Hepatocyte (in vitro differentiated cells): ENCODE data around the gene DNAJB11. TPM values are rescaled to one million over a fixed set of nuclear protein-coding genes. Genes with fewer than 3 reads are reported as not detected.

ENCODE experiments used
- DNase-seq: peaks from one replicate; pipeline ENCODE4 v3.0.0-alpha.2; 2016; ENCODE audit warnings: low spot score
- H2AFZ ChIP-seq: fragments of 200-600 bp; sonication (generic); 2 replicates; pipeline ENCODE4 v1.6.0; 2016; ENCODE audit warnings: antibody characterized with exemption, mild to moderate bottlenecking
- H3K27ac ChIP-seq: fragments of 200-600 bp; sonication (generic); 2 replicates; pipeline ENCODE4 v1.5.1; 2016; ENCODE audit warnings: mild to moderate bottlenecking
- H3K27me3 ChIP-seq: fragments of 200-600 bp; sonication (generic); 2 replicates; pipeline ENCODE4 v1.6.1; 2016
- H3K36me3 ChIP-seq: fragments of 200-600 bp; sonication (generic); replicated peaks from 2 replicates; pipeline ENCODE4 v1.5.1; 2016; ENCODE audit warnings: low read depth; ENCODE audit not compliant: insufficient read depth
- H3K4me1 ChIP-seq: fragments of 200-600 bp; sonication (generic); 2 replicates; pipeline ENCODE4 v1.5.1; 2016; ENCODE audit warnings: mild to moderate bottlenecking, moderate library complexity; ENCODE audit not compliant: insufficient read depth
- H3K4me2 ChIP-seq: fragments of 200-600 bp; sonication (generic); 2 replicates; pipeline ENCODE4 v1.6.0; 2016
- H3K4me3 ChIP-seq: fragments of 200-600 bp; sonication (generic); 2 replicates; pipeline ENCODE4 v1.5.1; 2016; ENCODE audit warnings: mild to moderate bottlenecking
- H3K79me2 ChIP-seq: fragments of 200-600 bp; sonication (generic); 2 replicates; pipeline ENCODE4 v1.6.0; 2017; ENCODE audit warnings: mild to moderate bottlenecking
- H3K9me2 ChIP-seq: fragments of 200-600 bp; sonication (generic); replicated peaks from 2 replicates; pipeline ENCODE4 v1.6.0; 2017; ENCODE audit warnings: mild to moderate bottlenecking; ENCODE audit not compliant: insufficient read depth
- H3K9me3 ChIP-seq: fragments of 200-600 bp; sonication (generic); 2 replicates; pipeline ENCODE4 v1.5.1; 2016; ENCODE audit warnings: low read depth, mild to moderate bottlenecking
- H4K20me1 ChIP-seq: fragments of 200-600 bp; sonication (generic); 2 replicates; pipeline ENCODE4 v1.6.0; 2016; ENCODE audit warnings: mild to moderate bottlenecking; ENCODE audit not compliant: insufficient read depth, poor library complexity, severe bottlenecking
- CTCF ChIP-seq: fragments of 200-600 bp; sonication (generic); IDR thresholded peaks from 2 replicates; pipeline ENCODE4 v1.5.1; 2016; ENCODE audit warnings: antibody characterized with exemption, mild to moderate bottlenecking; ENCODE audit not compliant: poor library complexity
- EZH2 ChIP-seq: fragments of 200-600 bp; sonication (generic); IDR thresholded peaks from 2 replicates; pipeline ENCODE4 v1.6.1; 2016; ENCODE audit warnings: antibody characterized with exemption, mild to moderate bottlenecking, borderline replicate concordance
- EZH2phosphoT487 ChIP-seq: fragments of 200-600 bp; sonication (generic); IDR thresholded peaks from one replicate; pipeline ENCODE4 v1.6.1; 2018; ENCODE audit warnings: antibody characterized with exemption, mild to moderate bottlenecking, low read depth, moderate library complexity; ENCODE audit not compliant: unreplicated experiment, severe bottlenecking
- WGBS: methylation state at CpG from one replicate; pipeline ENCODE4 v1.1.6; 2016; ENCODE audit warnings: low lambda C conversion rate; ENCODE audit errors: missing lambda C conversion rate; 5-methylcytosine and 5-hydroxymethylcytosine counted together
- polyA plus RNA-seq: library from polyadenylated mRNA; unstranded; fragments of >200 nt; fragmentation: Nextera tagmentation; extraction: Ambion mirVana; gene quantifications from 2 replicates; pipeline ENCODE4 v1.2.1, GENCODE V29; 2016
- total RNA-seq: library from RNA; depleted of rRNA; stranded (reverse); fragments of >200 nt; gene quantifications from 2 replicates; pipeline ENCODE4 v1.2.3, GENCODE V29; 2014

The DNAJB11 gene
- total and polyA plus RNA-seq, 2 experiments from 2014 or later, result 103 to 148 TPM

GRCh38 chr3:186587183-186587582 lies 16.7 kb downstream of the DNAJB11 start:
- TF ChIP-seq EZH2, result no peak
- no peak for TF ChIP-seq CTCF
- TF ChIP-seq EZH2phosphoT487, result no peak

GRCh38 chr3:186588632-186589031 lies 18.1 kb downstream of the DNAJB11 start:
- H3K4me2 ChIP-seq, result peak overlapping the region; percentile 3
- TF ChIP-seq CTCF (no peak), EZH2 (no peak), EZH2phosphoT487 (no peak)
- no peaks in the 10 kb centered on the region for H3K27me3 ChIP-seq
- no peaks in the 10 kb centered on the region for H4K20me1 ChIP-seq
- H3K4me1 ChIP-seq, result peaks cover 13% of the 10 kb centered on the region
- H3K4me3 ChIP-seq, result no peak overlapping the region
- WGBS, result 52% methylated on average over 2 of the region's 2 CpGs
- DNase-seq, result no peak
- H3K9me3 ChIP-seq, result no peaks in the 10 kb centered on the region
- no peaks in the 10 kb centered on the region for H3K9me2 ChIP-seq
- peak overlapping the region; percentile 85 for H3K27ac ChIP-seq
- no peak overlapping the region for H2AFZ ChIP-seq
- no peaks in the 10 kb centered on the region for H3K79me2 ChIP-seq
- no peaks in the 10 kb centered on the region for H3K36me3 ChIP-seq

More at GRCh38 chr3:186587183-186587582, 16.7 kb downstream of the DNAJB11 start:
- Histone ChIP-seq H3K27me3 (no peaks in the 10 kb centered on the region), H3K79me2 (no peaks in the 10 kb centered on the region), H3K4me1 (peaks cover 8% of the 10 kb centered on the region), H3K9me2 (no peaks in the 10 kb centered on the region), H3K4me3 (no peak overlapping the region), H3K27ac (no peak overlapping the region), H4K20me1 (no peaks in the 10 kb centered on the region), H3K4me2 (no peak overlapping the region), H2AFZ (no peak overlapping the region), H3K36me3 (no peaks in the 10 kb centered on the region), H3K9me3 (no peaks in the 10 kb centered on the region)
- DNase-seq, result no peak

GRCh38 chr3:186589121-186589520 lies 18.6 kb downstream of the DNAJB11 start:
- DNase-seq, result no peak
- Histone ChIP-seq H3K79me2 (no peaks in the 10 kb centered on the region), H3K4me2 (peak overlapping the region; percentile 3)

More at GRCh38 chr3:186589121-186589520, 18.6 kb downstream of the DNAJB11 start:
- Histone ChIP-seq H3K4me1 (peaks cover 18% of the 10 kb centered on the region), H4K20me1 (no peaks in the 10 kb centered on the region), H3K9me2 (no peaks in the 10 kb centered on the region), H3K27ac (peak overlapping the region; percentile 85), H3K4me3 (no peak overlapping the region), H2AFZ (no peak overlapping the region), H3K36me3 (no peaks in the 10 kb centered on the region), H3K9me3 (no peaks in the 10 kb centered on the region), H3K27me3 (no peaks in the 10 kb centered on the region)
- peak; percentile 38 for TF ChIP-seq CTCF
- no peak for TF ChIP-seq EZH2
- WGBS, result 35% methylated on average over 3 of the region's 3 CpGs
